GM20431 (cell line): ENCODE measurements around the gene PMAIP1.
"Not testable (repeated sequence)": the region's sequence is repeated elsewhere in the genome, so short reads cannot be mapped to it uniquely, and the experiment has no call there.

Experiments used
- in situ Hi-C: fragments of 300-500 bp; cut with MseI, MboI; formaldehyde crosslinking; loops from one replicate; pipeline ENCODE4 v1.15.0; 2020; ENCODE audit warnings: low sequenced_read_pairs; ENCODE audit not compliant: unreplicated experiment

PMAIP1 gene

DNA sequence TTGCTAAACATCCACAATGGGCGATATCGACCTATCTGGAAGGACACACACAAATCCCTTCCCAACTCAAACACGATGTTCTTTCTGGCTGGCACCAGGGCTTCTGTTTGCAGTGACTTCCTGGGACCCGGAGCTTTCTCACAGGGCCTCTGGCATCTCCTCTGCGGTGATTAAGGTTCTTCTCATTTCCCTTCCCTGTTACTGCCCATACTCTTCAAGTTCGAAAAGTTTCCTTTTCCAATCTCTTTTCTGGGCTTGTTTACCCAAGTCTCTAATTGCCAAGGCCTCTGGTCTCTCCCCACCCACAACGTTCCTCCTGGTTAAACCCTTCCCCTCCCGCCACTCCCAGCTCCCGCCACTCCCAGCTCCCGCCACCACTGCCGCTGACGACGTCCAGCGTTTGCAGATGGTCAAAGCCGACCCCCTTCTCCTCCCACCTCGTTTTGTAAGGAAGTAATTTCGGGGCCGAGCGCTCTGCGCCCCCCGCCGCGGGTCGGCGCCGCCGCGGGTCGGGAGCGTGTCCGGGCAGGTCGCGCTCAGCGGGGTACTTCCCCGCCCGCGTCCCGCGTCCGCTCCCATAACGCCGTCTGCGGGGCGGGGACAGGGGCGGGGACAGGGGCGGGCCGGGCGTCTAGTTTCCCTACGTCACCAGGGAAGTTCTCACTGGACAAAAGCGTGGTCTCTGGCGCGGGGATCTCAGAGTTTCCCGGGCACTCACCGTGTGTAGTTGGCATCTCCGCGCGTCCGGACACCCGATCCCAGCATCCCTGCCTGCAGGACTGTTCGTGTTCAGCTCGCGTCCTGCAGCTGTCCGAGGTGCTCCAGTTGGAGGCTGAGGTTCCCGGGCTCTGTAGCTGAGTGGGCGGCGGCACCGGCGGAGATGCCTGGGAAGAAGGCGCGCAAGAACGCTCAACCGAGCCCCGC lies at the start of gene PMAIP1:
TSS of gene PMAIP1 (plus strand) at position 699 of the 924 bp plus-strand sequence. CDS start at position 881, 182 bp downstream.
- in situ Hi-C loops = no loop called here

GRCh38 chr18:59851784-59852399 lies 47.9 kb upstream of the PMAIP1 start:
- in situ Hi-C loops = no loop called here

DNA sequence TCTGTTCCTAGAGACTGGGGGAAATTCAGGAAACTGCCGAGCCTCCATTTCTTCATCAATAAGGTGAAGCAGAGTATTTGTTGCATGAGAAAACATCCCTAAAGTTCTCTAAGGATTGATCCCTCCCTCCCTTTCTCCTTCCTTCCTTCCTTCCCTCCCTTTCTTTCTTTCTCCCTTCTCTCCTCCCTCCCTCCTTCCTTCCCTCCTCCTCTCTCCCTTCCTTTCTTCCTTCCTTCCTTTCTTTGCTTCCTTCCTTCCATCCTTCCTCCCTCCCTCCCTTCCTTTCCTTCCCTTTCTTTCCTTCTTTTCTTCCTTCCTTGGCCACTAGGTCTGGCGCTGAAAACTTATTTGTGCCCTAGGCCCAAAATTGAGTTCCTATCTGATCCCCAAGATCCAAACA lies 47.2 kb upstream of the PMAIP1 start:
- in situ Hi-C loops = no loop called here

GRCh38 chr18:59853380-59853779 lies 46.4 kb upstream of the PMAIP1 start:
- in situ Hi-C loops = no loop called here

DNA sequence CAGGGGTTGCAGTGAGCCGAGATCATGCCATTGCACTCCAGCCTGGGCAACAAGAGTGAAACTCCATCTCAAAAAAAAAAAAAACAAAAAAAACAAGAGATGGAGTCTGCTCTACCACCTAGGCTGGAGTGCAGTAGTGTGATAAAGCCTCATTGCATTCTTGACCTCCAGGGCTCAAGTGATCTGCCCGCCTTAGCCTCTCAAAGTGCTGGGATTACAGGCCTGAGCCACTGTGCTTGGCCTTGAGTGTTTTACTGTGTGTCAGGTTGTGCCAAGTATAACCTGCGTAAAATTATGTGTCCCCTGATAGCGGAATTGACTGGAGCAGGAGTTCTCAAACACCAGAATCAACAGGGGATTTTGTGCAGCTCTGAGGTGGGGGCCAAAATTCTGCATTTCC lies 45.8 kb upstream of the PMAIP1 start:
- in situ Hi-C loops = not testable (repeated sequence)

DNA sequence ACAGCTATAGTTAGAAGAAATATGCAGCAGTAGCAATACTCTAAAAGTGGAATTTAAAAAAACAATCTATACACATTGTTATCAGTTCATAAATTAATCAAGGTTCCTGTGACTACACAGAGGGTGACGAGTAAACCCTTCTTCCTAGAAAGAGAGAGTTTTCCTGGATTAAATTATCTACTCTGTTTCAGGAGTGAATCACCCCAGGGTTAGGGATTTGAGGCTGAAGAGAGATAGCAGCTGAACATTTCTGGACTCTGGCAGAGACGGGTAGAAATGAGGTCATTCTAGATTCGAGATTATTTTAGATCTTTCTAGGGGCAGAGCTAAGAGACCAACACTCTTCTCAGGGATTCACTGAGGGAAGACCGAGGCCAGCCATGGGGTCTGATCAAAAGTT lies 38.8 kb upstream of the PMAIP1 start:
- in situ Hi-C loops = no loop called here

DNA sequence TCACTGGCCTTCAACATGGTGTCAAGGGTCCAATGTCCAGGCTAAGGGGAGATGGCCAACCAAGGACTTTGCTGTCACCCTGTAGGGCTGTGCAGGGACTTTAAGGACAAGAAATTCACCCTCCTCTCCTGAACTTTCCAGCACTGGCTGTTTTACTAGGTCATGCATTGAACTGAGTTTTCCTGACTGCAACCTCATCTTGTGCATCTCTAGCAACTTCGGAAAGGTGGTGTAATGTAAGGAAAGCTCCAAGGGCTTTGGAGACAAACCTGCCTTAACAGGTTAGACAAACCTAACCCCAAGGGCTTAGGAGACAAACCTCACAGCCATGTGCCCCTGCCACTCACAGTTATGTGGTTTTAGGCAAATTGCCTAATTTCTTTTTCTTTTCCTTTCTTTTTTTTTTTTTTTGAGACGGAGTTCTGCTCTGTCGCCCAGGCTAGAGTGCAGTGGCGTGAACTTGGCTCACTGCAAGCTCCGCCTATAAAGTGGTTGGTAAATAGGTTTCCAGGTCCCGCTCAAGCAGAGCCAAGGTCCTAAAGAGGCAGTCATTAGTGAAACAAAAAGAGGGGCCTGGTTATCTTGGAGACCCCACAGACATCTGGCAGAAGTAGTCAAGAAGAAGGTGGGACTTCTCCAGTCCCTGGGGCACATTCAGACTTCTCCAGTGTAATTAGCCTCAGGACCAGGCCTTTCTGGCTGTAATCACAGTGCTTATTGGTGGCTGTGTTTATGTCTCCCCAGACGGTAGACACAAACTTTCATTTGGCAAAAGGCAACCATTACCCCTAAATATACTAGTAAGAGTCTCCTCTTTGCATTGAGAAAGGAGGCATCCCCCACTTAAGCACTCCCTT lies 37.6 kb upstream of the PMAIP1 start:
- in situ Hi-C loops = no loop called here

DNA sequence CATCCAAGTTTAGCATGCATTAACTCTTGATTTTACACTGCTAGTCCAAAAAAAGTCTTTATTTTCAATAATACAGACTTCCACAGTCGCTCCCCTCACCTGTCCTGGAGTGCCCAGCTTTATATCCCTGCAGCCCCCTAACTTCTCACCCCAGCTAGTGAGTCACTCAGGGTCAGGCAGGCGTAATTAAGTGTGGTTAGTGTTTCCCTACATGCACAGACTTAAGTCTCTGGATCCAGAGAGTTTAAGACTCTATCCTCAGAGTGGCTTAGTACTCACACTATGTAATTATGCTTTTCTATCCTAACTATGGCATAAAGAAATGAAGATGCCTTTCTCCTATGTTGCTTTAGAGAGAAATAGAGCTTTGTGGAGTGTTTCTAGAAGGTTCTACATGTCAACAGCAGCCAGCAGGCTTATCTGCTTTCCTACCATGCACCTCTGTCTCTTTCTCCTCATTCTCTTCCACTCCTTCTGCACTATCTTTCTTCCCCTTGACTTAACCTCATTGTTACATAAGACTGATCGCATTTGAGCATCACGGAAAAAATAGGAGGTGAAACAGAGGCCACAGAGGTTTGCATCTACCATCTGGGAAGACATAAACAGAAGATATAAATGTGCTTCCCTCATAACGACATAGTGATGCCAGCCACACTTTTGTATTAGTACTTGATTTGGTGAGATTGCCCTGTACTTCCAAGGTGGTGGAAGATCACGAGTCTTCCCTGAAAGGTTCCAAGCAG lies 34.4 kb upstream of the PMAIP1 start:
- in situ Hi-C loops = no loop called here

DNA sequence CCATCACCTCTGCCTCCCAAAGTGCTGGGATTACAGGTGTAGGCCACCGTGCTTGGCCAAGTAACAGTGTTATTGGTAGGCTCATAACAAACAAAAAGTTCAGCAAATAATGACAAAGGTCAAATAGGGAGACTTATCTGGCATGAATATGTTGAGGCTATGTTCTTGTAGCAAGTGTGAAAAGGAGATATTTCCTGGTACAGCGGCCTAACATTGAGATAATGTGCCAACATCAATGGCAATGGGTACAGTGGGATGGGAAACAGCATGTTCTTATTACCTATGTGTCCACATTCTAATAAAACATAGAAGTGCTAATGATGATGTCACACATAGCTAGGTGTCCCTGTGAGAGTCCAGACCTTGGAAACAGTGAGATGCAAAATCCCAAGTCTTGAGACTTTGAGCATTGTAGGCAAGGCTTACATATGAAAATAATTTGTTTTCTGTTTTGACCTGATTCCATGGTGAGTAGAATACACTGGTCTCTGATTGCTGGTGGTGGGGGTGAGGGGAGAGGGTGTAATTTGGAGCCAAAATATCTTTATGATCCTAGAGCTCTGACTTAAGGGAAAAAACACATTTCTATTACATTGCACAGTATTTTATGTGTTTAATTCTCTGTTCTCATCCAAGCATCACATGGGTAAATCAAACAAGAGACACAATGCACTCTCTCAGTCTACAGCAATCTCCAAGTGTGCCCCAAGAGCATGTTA lies 33.1 kb upstream of the PMAIP1 start:
- in situ Hi-C loops = no loop called here

DNA sequence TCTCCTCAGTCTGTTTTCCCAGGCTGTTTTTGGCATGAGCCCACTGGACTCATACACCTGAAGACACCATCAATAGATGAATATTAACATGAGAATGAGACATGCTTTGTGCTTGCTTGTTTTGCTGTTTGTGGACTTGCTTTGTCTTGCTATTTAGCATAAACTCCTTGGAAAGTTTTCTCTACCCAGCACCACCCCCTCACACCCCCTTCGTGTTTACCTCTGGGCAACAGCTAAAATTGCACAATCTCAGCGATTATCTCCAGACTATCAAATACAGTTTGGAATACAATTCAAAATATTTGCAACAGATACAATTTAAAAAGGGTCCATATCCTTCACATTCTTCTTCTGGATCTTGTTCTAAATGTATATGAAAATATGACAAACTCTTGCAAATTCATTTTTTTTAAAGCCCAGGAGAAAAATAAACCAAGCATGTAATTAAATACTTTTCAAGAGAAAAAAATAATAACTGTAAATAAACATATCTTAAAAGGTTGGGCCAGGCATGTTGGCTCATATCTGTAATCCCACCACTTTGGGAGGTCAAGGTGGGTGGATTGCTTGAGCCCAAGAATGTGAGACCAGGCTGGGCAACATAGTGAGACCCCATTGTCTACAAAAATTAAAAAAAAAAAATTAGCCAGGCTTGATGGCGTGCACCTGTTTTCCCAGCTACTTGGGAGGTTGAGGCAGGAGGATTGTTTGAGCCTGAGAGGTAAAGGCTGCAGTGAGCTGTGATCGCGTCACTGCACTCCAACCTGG lies 32.3 kb upstream of the PMAIP1 start:
- in situ Hi-C loops = no loop called here

DNA sequence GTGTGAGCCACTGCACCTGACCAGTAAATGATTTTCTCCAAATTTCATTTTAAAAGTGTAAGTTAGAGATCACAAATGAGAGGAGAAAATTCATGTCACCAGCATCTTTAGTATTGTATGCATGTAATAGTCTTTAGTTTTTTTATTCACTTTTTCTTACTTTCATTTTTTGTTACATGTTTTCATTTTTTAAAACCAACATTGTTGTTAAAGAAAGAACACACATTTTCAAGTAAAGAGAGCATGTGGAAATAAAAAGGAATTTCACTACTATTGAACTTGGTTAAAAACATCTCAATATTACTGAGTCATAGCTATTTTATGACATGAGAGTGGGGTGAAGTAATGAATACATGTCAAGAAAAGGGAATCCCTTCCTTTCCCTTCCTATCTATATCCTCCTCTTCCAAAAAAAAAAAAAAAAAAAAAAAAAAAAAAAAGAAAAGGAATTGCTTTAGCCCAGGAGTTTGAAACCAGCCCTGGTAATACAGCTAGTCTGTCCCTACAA lies 29.1 kb upstream of the PMAIP1 start:
- in situ Hi-C loops = no loop called here

GRCh38 chr18:59871711-59872362 lies 28.0 kb upstream of the PMAIP1 start:
- in situ Hi-C loops = no loop called here

- in situ Hi-C loops = no loop called here
Observed at GRCh38 chr18:59873641-59874040, 26.2 kb upstream of the PMAIP1 start.

DNA sequence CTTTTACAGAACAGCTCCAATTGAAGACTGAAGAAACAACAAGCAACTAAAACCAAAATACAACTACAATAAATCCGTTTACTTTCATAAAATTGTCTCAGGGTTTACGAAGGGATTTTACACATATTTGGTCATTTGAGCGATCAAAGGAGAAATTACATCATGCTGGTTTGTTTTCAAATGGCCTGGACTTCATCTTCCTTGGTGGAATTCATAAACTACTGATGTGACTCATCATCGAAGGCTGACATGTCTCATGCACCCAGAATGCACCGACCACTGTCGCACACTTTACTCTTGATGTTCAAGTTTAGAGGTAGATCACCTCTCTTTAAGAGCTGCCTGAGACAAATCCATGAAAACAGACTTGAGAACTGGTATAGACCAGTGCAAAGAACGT lies 25.6 kb upstream of the PMAIP1 start:
- in situ Hi-C loops = no loop called here

DNA sequence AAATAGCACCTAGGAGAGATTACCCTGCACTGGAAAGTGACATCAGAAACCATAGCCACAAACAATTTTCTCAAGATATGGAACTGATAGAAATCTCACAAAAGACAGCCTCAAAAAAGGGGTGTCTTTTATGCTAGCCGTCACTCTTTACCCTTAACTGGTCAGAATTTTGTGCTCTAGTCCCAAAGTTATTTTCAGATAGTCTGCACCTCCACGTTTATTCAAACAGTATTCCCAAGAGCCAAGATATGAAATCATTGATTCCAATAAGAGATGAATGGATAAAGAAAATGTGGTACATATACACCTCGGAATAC lies 23.5 kb upstream of the PMAIP1 start:
- in situ Hi-C loops = no loop called here

DNA sequence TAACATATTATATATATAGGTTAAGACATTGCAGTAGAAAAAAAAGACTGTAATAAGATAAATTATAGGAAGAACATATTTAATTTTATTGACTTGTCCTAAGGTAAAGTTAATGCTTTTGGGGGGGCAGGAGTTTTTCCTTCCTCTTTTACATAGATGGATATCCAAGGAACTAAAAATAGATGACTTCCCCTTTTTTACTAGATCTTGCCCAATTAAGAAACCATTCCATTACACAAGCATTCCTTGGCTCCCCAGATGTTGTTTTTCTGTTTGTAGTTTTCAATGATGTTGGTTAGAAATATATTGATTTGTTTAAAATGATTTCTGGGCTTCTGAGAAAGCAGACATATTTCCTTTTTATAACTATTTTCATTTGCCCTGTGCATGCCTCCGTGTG lies 22.4 kb upstream of the PMAIP1 start:
- in situ Hi-C loops = no loop called here

- in situ Hi-C loops = no loop called here
Observed at GRCh38 chr18:59878644-59879043, 21.2 kb upstream of the PMAIP1 start.
